ENCODE results near the gene RETREG1.

DNA sequence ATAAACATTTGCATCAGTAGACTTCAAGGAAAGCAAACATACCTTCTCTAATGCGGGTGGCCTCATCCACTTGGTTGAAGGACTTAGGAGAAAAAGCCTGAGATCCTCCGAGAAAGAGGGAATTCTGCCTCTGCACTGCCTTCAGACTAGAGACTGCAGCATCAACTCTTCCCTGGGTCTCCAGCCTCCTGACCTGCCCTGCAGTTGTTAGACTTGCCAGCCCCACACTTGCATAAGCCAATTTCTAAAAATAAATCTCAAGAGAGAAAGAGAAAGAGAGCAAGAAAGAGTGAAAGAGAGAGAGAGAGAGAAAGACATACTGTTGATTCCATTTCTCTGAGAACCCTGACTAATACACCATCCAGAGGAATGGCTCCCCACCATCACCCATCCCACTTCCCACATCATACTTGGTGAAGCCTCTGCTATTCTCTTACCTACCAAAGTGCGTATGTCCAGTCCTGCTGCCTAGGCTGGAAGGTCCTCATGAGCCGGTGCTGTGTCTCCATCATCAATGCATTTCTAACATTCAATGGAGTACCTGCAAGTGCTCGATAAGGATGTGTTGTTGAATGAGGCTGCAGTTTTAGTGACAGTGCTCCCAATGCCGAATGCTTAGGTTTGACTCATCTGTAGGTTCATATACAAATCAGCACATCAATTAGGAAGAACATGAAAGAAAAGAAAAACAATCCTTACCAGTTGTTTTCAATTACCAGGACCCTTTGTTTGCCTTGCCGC, 186.3 kb downstream of the RETREG1 start:
- no peak for TF ChIP-seq SPI1 (IDR thresholded peaks at IDR 0.05; ENCODE audit: borderline replicate concordance, low read depth)
- no peak for TF ChIP-seq CTCF (IDR thresholded peaks at IDR 0.05; ENCODE audit: insufficient read depth, low read length)
- TF ChIP-seq, protein P1, sequence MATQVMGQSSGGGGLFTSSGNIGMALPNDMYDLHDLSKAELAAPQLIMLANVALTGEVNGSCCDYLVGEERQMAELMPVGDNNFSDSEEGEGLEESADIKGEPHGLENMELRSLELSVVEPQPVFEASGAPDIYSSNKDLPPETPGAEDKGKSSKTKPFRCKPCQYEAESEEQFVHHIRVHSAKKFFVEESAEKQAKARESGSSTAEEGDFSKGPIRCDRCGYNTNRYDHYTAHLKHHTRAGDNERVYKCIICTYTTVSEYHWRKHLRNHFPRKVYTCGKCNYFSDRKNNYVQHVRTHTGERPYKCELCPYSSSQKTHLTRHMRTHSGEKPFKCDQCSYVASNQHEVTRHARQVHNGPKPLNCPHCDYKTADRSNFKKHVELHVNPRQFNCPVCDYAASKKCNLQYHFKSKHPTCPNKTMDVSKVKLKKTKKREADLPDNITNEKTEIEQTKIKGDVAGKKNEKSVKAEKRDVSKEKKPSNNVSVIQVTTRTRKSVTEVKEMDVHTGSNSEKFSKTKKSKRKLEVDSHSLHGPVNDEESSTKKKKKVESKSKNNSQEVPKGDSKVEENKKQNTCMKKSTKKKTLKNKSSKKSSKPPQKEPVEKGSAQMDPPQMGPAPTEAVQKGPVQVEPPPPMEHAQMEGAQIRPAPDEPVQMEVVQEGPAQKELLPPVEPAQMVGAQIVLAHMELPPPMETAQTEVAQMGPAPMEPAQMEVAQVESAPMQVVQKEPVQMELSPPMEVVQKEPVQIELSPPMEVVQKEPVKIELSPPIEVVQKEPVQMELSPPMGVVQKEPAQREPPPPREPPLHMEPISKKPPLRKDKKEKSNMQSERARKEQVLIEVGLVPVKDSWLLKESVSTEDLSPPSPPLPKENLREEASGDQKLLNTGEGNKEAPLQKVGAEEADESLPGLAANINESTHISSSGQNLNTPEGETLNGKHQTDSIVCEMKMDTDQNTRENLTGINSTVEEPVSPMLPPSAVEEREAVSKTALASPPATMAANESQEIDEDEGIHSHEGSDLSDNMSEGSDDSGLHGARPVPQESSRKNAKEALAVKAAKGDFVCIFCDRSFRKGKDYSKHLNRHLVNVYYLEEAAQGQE (IDR thresholded peaks at IDR 0.05; ENCODE audit: insufficient replicate concordance, low read depth): no peak

Data from HL-60 (cell line).